Measurements from ENCODE around the gene ANKRD24.
"Not testable (repeated sequence)": the region's sequence is repeated elsewhere in the genome, so short reads cannot be mapped to it uniquely, and the experiment has no call there.

ANKRD24 gene

GRCh38 chr19:4233282-4233853 is 50.9 kb downstream of the ANKRD24 start:
- peak; percentile 65 for DNase-seq

DNA sequence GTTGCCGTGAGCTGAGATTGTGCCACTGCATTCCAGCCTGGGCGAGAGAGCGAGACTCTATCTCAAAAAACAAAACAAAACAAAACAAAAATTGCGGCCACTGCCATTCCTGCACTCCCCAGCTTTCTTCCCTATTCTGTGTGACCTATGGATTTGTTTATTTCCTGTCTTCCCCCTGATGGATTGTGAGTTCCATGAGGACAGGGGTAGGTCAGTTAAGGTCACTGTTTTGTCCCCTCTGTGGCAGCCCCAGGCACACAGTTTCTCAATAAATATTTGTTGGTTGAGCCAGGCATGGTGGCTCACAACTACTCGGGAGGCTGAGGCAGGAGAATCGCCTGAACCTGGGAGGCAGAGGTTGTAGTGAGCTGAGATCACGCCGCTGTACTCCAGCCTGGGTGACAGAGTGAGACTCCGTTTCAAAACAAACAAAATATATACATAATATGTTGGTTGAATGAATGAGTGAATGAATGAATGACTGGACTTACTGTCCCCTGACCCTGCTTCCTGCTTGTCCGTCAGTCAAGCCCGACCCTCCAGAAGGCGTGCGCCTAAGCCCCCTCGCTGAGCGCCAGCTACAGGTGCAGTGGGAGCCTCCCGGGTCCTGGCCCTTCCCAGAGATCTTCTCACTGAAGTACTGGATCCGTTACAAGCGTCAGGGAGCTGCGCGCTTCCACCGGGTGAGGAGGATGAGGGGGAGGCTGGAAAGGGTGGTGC is 51.8 kb downstream of the ANKRD24 start:
- no peak for DNase-seq

GRCh38 chr19:4234862-4235201 is 52.3 kb downstream of the ANKRD24 start:
- DNase-seq, result no peak

DNA sequence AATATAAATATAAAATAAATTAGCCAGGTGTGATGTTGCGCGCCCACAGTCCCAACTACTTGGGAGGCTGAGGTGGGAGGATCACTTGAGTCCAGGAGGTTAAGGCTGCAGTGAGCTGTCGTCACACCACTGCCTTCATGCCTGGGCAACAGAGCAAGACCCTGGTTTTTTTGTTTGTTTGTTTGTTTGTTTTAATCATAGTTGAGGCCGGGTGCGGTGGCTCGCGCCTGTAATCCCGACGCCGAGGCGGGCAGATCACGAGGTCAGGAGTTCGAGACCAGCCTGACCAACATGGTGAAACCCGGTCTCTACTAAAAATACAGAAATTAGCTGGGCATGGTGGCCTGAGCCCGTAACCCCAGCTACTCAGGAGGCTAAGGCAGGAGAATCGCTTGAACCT is 55.0 kb downstream of the ANKRD24 start:
- DNase-seq, result not testable (repeated sequence)

DNA sequence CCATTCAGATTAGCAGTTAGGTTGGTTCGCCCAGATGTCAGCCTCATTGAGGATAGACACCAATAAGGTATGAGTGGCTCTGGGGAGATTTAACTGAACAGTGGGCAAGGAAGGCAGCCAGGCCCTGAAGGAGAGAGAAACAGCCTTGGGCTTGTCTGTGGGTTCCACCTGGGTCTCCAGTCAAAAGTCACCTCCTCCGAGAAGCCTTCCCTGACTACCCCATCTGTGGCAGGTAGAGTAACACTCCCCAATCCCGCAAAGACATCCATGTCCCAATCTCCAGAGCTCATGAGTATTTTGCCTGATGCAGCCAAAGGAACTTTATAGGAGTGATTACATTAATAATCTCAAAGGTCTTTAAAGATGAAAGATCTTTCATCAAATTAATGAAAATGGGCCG is 56.3 kb downstream of the ANKRD24 start:
- no peak for DNase-seq

DNA sequence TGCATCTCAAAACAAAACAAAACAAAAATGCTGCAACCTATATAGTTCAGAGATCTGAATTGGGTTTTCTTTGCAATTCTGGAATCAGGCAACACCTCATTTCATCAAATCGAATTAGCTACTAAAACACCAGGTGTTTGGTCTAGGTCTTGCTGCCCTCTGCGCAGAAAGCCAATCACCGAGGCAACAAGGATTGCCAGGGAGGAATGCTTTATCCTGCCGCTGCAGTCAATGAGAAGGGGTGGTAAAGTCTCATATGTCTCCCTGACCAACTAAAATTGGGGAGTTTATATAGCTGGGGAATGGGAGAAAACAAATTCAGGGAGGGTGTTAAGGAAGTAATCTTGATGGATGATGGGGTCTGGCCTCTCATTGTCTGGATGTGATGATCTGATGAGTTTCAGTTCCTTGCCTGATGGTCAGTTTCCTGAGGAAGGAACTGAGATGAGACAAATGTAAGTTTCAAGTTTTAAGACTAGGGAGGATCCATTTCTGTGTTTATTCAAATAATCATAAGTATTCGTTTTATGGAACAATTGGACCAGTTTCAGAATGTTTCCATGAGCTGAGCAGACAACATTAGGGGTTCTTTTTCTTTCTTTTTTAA is 59.4 kb downstream of the ANKRD24 start:
- no peak for DNase-seq

DNA sequence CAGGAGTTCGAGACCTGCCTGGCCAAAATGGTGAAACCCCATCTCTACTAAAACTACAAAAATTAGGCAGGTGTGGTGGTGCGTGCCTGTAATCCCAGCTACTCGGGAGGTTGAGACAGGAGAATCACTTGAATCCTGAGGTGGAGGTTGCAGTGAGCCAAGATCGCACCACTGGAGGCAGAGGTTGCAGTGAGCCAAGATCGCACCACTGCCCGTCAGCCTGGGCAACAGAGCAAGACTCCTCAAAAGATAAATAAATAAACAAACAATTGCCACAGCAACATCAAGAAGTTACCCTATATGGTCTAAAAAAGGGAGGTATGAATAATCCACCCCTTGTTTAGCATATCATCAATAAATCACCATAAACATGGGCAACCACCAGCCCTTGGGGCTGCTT is 63.4 kb downstream of the ANKRD24 start:
- not testable (repeated sequence) for DNase-seq

GRCh38 chr19:4246767-4247593 is 64.5 kb downstream of the ANKRD24 start, which contains the start of gene YJU2:
YJU2 (plus strand) TSS chr19:4247080; CDS start chr19:4247147, 67 bp downstream.
- DNase-seq, result peak; percentile 99

- DNase-seq, result no peak
Measured at GRCh38 chr19:4256563-4256962, 74.1 kb downstream of the ANKRD24 start.

- DNase-seq, result no peak
Measured at GRCh38 chr19:4257025-4257424, 74.5 kb downstream of the ANKRD24 start.

- DNase-seq, result no peak
Measured at GRCh38 chr19:4258181-4258580, 75.7 kb downstream of the ANKRD24 start.

GRCh38 chr19:4260613-4261191 is 78.2 kb downstream of the ANKRD24 start:
- no peak for DNase-seq

- DNase-seq, result no peak
Measured at GRCh38 chr19:4264812-4265211, 82.3 kb downstream of the ANKRD24 start.

- no peak for DNase-seq
Measured at GRCh38 chr19:4266253-4267000, 83.9 kb downstream of the ANKRD24 start.

GRCh38 chr19:4267101-4267900 is 84.8 kb downstream of the ANKRD24 start:
- peak; percentile 56 for DNase-seq

GRCh38 chr19:4267901-4268815 is 85.7 kb downstream of the ANKRD24 start:
- DNase-seq, result no peak

DNA sequence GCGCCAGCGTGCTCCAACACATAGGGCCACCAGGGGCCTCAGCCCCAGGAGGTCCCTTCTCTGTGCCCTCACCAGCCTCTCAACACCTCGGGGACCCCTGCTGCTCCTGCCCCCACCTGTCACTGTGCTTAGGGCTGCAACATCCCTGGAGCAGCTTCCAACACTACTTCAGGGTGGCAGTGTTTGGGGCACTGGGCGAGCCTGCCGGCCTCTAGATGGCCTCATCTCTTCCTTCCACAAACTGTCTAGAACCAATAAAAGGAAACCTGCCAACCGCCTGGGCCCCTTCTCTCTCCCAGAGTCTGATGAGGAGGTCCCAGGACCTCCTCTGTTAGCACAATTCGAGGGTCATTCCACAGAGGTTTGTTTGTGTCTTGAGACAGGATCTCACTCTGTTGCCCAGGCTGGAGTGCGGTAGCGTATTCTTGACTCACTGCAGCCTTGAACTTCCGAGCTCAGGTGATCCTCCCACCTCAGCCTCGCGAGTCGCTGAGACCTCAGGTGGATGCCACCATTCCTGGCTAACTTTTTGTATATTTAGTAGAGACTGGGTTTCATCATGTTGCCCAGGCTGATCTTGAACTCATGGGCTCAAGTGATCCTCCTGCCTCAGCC is 86.4 kb downstream of the ANKRD24 start:
- DNase-seq, result no peak

DNA sequence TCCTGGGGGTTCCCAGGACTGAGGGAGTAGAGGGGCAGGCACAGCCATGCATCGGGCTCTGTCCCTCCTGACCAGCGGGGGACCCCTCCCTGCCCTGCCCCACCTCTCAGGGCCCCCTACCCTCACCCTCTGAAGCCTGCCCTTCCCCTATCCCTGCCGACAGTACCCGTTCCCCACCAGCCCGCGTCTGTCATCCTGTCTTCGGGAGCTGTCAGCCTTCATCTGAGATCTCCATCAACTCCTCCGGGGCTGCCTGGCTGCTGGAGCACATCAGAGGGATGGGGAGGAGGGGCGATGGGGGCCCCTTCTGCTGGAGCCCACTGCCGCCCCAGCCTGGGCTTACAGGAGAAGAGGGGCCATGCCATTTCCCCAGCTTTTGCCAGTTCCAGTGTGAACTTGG is 90.4 kb downstream of the ANKRD24 start:
- DNase-seq, result no peak

DNA sequence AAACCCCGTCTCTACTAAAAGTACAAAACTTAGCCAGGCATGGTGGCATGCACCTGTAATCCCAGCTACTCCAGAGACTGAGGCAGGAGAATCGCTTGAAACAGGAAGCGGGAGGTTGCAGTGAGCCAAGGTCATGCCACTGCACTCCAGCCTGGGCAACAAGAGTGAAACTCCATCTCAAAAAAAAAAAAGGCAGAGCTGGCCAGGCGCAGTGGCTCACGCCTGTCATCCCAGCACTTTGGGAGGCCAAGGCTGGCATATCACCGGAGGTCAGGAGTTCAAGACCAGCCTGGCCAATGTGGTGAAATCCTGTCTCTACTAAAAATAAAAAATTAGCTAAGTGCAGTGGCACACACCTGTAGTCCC is 91.8 kb downstream of the ANKRD24 start:
- DNase-seq, result not testable (repeated sequence)

Data from activated T-cell treated with anti-CD3 and anti-CD28 coated beads for 4 hours (primary cell).